Stimulated activated CD8-positive, alpha-beta memory T cell treated with anti-CD3 and anti-CD28 coated beads, Interleukin-2, amount 100 ng/mL, for 1 hour (primary cell): ENCODE data around the gene SACS.
"Not testable (repeated sequence)": the region's sequence is repeated elsewhere in the genome, so short reads cannot be mapped to it uniquely, and the experiment has no call there.

Source experiments
- DNase-seq, 2 donors: peaks; one replicate each; pipeline ENCODE4 v3.0.0-alpha.2; 2020; ENCODE audit warnings: low read depth in 2 of 2

Gene SACS

DNA sequence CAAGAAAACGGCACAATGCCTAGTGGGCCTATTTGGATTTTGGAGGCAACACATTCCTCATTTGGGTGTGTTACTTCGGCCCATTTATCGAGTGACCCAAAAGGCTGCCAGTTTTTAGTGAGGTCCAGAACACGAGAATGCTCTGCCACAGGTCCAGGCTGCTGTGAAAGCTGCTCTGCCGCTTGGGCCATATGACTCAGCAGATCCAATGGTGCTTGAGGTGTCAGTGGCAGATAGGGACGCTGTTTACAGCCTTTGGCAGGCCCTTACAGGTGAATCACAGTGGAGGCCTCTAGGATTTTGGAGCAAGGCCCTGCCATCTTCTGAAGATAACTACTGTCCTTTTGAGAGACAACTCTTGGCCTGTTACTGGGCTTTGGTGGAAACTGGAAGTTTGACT, 118.7 kb downstream of the SACS start:
- DNase-seq: not testable (repeated sequence)

- no peak for DNase-seq
These were observed 140.9 kb downstream of the SACS start for GRCh38 chr13:23292586-23292985.

- DNase-seq: no peak
These were observed 143.6 kb downstream of the SACS start for GRCh38 chr13:23289917-23290357.

- DNase-seq: no peak
These were observed 144.5 kb downstream of the SACS start for GRCh38 chr13:23288995-23289394.

DNA sequence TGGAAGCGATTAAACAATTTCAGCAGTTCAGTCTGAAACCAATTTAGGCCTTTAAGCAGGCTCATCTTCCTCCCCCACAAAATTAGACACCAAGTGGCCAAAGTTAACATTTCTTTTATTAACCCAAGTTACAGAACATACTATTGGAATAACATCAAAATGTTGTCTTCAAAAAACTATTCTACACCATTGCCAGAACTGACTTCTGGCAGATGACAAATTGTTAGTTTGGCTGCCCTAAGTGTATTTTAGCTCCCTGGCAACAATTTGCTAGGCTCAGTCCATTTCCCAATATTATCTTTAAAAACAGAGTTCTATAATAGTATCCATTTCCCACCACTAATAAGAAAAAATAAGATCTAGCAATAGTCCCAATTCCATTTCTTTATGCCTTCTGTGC, 144.9 kb downstream of the SACS start:
- no peak for DNase-seq

- DNase-seq: no peak
These were observed 154.2 kb downstream of the SACS start for GRCh38 chr13:23279321-23279720.
